Neural cell (in vitro differentiated cells): ENCODE data around the gene PLPPR4. TPM values are rescaled to one million over a fixed set of nuclear protein-coding genes. Genes with fewer than 3 reads are reported as not detected.

Source experiments
- H2AFZ ChIP-seq: fragments of 200-600, 300-800 bp; sonication (generic), shearing (Covaris generic); 2 replicates; pipeline ENCODE4 v1.6.0; 2014; ENCODE audit warnings: low read depth, mild to moderate bottlenecking, antibody characterized with exemption, low read length, moderate library complexity
- H3F3A ChIP-seq: fragments of 200-600 bp; shearing (Covaris generic); 2 replicates; pipeline ENCODE4 v1.6.1; 2016; ENCODE audit warnings: mild to moderate bottlenecking, moderate library complexity, mixed read lengths, antibody characterized with exemption, low read length; ENCODE audit not compliant: insufficient read depth, poor library complexity, severe bottlenecking
- H3K27ac ChIP-seq: fragments of 200-600, 300-800 bp; sonication (generic), shearing (Covaris generic); 2 replicates; pipeline ENCODE4 v1.5.1; 2014; ENCODE audit warnings: mild to moderate bottlenecking, low read length, moderate library complexity
- H3K27me3 ChIP-seq: fragments of 300-800, 200-600 bp; sonication (generic), shearing (Covaris generic); 2 replicates; pipeline ENCODE4 v1.6.0; 2014; ENCODE audit warnings: mild to moderate bottlenecking, low read depth, low read length, moderate library complexity; ENCODE audit not compliant: insufficient read depth
- H3K36me3 ChIP-seq: fragments of 300-800, 200-600 bp; sonication (generic), shearing (Covaris generic); 2 replicates; pipeline ENCODE4 v1.5.1; 2014; ENCODE audit warnings: mild to moderate bottlenecking, antibody characterized with exemption, low read length, moderate library complexity; ENCODE audit not compliant: insufficient read depth
- H3K4me2 ChIP-seq: fragments of 300-800, 200-600 bp; sonication (generic), shearing (Covaris generic); 2 replicates; pipeline ENCODE4 v1.6.0; 2014; ENCODE audit warnings: mild to moderate bottlenecking, low read length
- H3K4me3 ChIP-seq: fragments of 300-800, 200-600 bp; sonication (generic), shearing (Covaris generic); 2 replicates; pipeline ENCODE4 v1.5.1; 2014; ENCODE audit warnings: mild to moderate bottlenecking, low read length, moderate library complexity
- H3K79me2 ChIP-seq: fragments of 200-600 bp; shearing (Covaris generic); replicated peaks from 2 replicates; pipeline ENCODE4 v1.6.0; 2014; ENCODE audit warnings: mild to moderate bottlenecking, low read length, moderate library complexity; ENCODE audit not compliant: insufficient read depth
- H3K9ac ChIP-seq: fragments of 300-800, 200-600 bp; sonication (generic), shearing (Covaris generic); 2 replicates; pipeline ENCODE4 v1.6.1; 2016; ENCODE audit warnings: mild to moderate bottlenecking, low read length, mixed read lengths
- H3K9me2 ChIP-seq: fragments of 200-600 bp; shearing (Covaris generic); 2 replicates; pipeline ENCODE4 v1.6.1; 2016; ENCODE audit warnings: mild to moderate bottlenecking, low read length, mixed read lengths; ENCODE audit not compliant: insufficient read depth
- H3K9me3 ChIP-seq: fragments of 200-600, 300-800 bp; sonication (generic), shearing (Covaris generic); 2 replicates; pipeline ENCODE4 v1.6.1; 2016; ENCODE audit warnings: mild to moderate bottlenecking, mixed run types, low read length, moderate library complexity, mixed read lengths
- H4K20me1 ChIP-seq: fragments of 200-600 bp; shearing (Covaris generic); 2 replicates; pipeline ENCODE4 v1.6.1; 2016; ENCODE audit warnings: mild to moderate bottlenecking, mixed run types; ENCODE audit not compliant: insufficient read depth
- EP300 ChIP-seq: fragments of 450-650 bp; conservative IDR thresholded peaks from 2 replicates; pipeline ENCODE4 v1.6.1; 2014; ENCODE audit warnings: antibody characterized with exemption, mild to moderate bottlenecking, moderate library complexity; ENCODE audit not compliant: poor library complexity, severe bottlenecking
- EZH2 ChIP-seq: fragments of 200-600, 300-800 bp; shearing (Covaris generic), sonication (generic); IDR thresholded peaks from 2 replicates; pipeline ENCODE4 v1.6.1; 2014; ENCODE audit warnings: antibody characterized with exemption, low read length, borderline replicate concordance, mild to moderate bottlenecking; ENCODE audit not compliant: insufficient read depth, poor library complexity, severe bottlenecking
- MXI1 ChIP-seq: fragments of 450-650 bp; conservative IDR thresholded peaks from 2 replicates; pipeline ENCODE4 v1.6.1; 2014; ENCODE audit warnings: antibody characterized with exemption, mild to moderate bottlenecking; ENCODE audit not compliant: poor library complexity, severe bottlenecking
- POLR2AphosphoS5 ChIP-seq: IDR thresholded peaks from 2 replicates; pipeline ENCODE4 v1.6.1; 2012
- REST ChIP-seq: IDR thresholded peaks from 2 replicates; pipeline ENCODE4 v1.6.1; 2012; ENCODE audit warnings: borderline replicate concordance
- SMC3 ChIP-seq: fragments of 450-650 bp; conservative IDR thresholded peaks from 2 replicates; pipeline ENCODE4 v1.6.1; 2014; ENCODE audit warnings: antibody characterized with exemption, mild to moderate bottlenecking, moderate library complexity; ENCODE audit not compliant: poor library complexity
- TAF1 ChIP-seq: IDR thresholded peaks from 2 replicates; pipeline ENCODE4 v1.6.1; 2012; ENCODE audit warnings: low read depth
- polyA plus RNA-seq: library from polyadenylated mRNA; depleted of rRNA; stranded (reverse); fragments of >200 nt; gene quantifications from 2 replicates; pipeline ENCODE4 v1.2.3, GENCODE V29; 2014

PLPPR4 gene
- polyA plus RNA-seq, 1 donor from 2014 or later, result 36.8 TPM

- H3K4me2 ChIP-seq, result no peak overlapping the region
- H3K36me3 ChIP-seq, result no peaks in the 10 kb centered on the region
- H3K27ac ChIP-seq, result no peak overlapping the region
- no peaks in the 10 kb centered on the region for H4K20me1 ChIP-seq
- H3K79me2 ChIP-seq, result no peaks in the 10 kb centered on the region
- H3K9me2 ChIP-seq, result no peaks in the 10 kb centered on the region
- no peaks in the 10 kb centered on the region for H3K27me3 ChIP-seq
- H3K4me3 ChIP-seq, result no peak overlapping the region
- H3K9me3 ChIP-seq, result no peaks in the 10 kb centered on the region
- no peak overlapping the region for H2AFZ ChIP-seq
- H3F3A ChIP-seq, result no peaks in the 10 kb centered on the region
- H3K9ac ChIP-seq, result no peak overlapping the region
- TF ChIP-seq TAF1 (no peak), EP300 (no peak), REST (no peak)
Measured at GRCh38 chr1:99279525-99279924, 15.2 kb downstream of the PLPPR4 start.

GRCh38 chr1:99281105-99281504, 16.8 kb downstream of the PLPPR4 start:
- Histone ChIP-seq H4K20me1 (no peaks in the 10 kb centered on the region), H3F3A (no peaks in the 10 kb centered on the region), H3K9me2 (no peaks in the 10 kb centered on the region), H3K27me3 (no peaks in the 10 kb centered on the region), H3K4me2 (no peak overlapping the region), H3K9ac (no peak overlapping the region), H3K36me3 (no peaks in the 10 kb centered on the region), H3K9me3 (no peaks in the 10 kb centered on the region), H2AFZ (no peak overlapping the region), H3K79me2 (no peaks in the 10 kb centered on the region), H3K4me3 (no peak overlapping the region), H3K27ac (no peak overlapping the region)
- TF ChIP-seq EP300 (no peak), POLR2AphosphoS5 (no peak), REST (no peak), SMC3 (no peak), TAF1 (no peak), MXI1 (no peak), EZH2 (no peak)
